WTC11 (cell line): ENCODE measurements around the gene TRIM62. TPM values are rescaled to one million over a fixed set of nuclear protein-coding genes. Genes with fewer than 3 reads are reported as not detected.

Experiments used
- ATAC-seq: fragments of 200-7000 bp; cut with Tn5 transposase; 2 replicates; pipeline ENCODE4 v1.10.0; 2021; ENCODE audit warnings: mild to moderate bottlenecking, moderate library complexity
- CTCF ChIA-PET: fragments of 300-600 bp; sonication (Branson Sonifier 250); formaldehyde crosslinking; loops from one replicate; lab custom pipeline; 2021; ENCODE audit warnings: antibody characterized with exemption; lab: Charles Lee
- POLR2A ChIA-PET: fragments of 350-600 bp; sonication (Branson Sonifier 250); formaldehyde crosslinking; loops from one replicate; lab custom pipeline; 2021; ENCODE audit warnings: antibody characterized with exemption; lab: Charles Lee
- DNase-seq: peaks from one replicate; pipeline ENCODE4 v3.0.0; 2021; ENCODE audit warnings: low spot score
- H3K27ac Mint-ChIP-seq: 2 replicates; pipeline ENCODE4 v1.8.0; 2021; ENCODE audit warnings: mixed read lengths
- H3K27me3 Mint-ChIP-seq: 2 replicates; pipeline ENCODE4 v1.8.0; 2021; ENCODE audit warnings: low read depth, mild to moderate bottlenecking, moderate library complexity, mixed read lengths
- H3K36me3 Mint-ChIP-seq: 2 replicates; pipeline ENCODE4 v1.8.0; 2021; ENCODE audit warnings: mixed read lengths
- H3K4me1 Mint-ChIP-seq: 2 replicates; pipeline ENCODE4 v1.8.0; 2022; ENCODE audit warnings: mixed read lengths
- H3K4me3 Mint-ChIP-seq: 2 replicates; pipeline ENCODE4 v1.8.0; 2021; ENCODE audit warnings: mild to moderate bottlenecking, moderate library complexity, mixed read lengths
- H3K9me3 Mint-ChIP-seq: 2 replicates; pipeline ENCODE4 v1.8.0; 2021; ENCODE audit warnings: mixed read lengths
- ATF3 ChIP-seq: sonication (generic); formaldehyde crosslinking; conservative IDR thresholded peaks from 2 replicates; pipeline ENCODE4 v1.8.1; 2022; ENCODE audit warnings: mild to moderate bottlenecking, missing genetic modification reagents
- ATF6 ChIP-seq: sonication (generic); formaldehyde crosslinking; IDR thresholded peaks from 2 replicates; pipeline ENCODE4 v1.8.1; 2023; ENCODE audit warnings: mild to moderate bottlenecking, missing genetic modification reagents
- CBFB ChIP-seq: sonication (generic); formaldehyde crosslinking; IDR thresholded peaks from 2 replicates; pipeline ENCODE4 v1.8.1; 2022; ENCODE audit warnings: mild to moderate bottlenecking, low read depth, missing genetic modification reagents
- CREM ChIP-seq: sonication (generic); formaldehyde crosslinking; IDR thresholded peaks from 2 replicates; pipeline ENCODE4 v1.8.1; 2022; ENCODE audit warnings: mild to moderate bottlenecking, missing genetic modification reagents, moderate library complexity
- EMX1 ChIP-seq: fragments of 250-450 bp; sonication (Bioruptor Pico); IDR thresholded peaks from 2 replicates; pipeline ENCODE4 v1.8.0; 2021; ENCODE audit warnings: mild to moderate bottlenecking
- ESRRA ChIP-seq: sonication (generic); formaldehyde crosslinking; IDR thresholded peaks from 2 replicates; pipeline ENCODE4 v1.8.1; 2022; ENCODE audit warnings: mild to moderate bottlenecking, missing genetic modification reagents, borderline replicate concordance
- FOXK1 ChIP-seq: sonication (generic); formaldehyde crosslinking; IDR thresholded peaks from 2 replicates; pipeline ENCODE4 v1.8.0; 2022; ENCODE audit warnings: mild to moderate bottlenecking, moderate library complexity, missing genetic modification reagents
- JAZF1 ChIP-seq: fragments of 250-450 bp; sonication (Bioruptor Pico); IDR thresholded peaks from 2 replicates; pipeline ENCODE4 v1.9.0; 2021; ENCODE audit warnings: moderate library complexity, mild to moderate bottlenecking, inconsistent platforms
- MAX ChIP-seq: sonication (generic); formaldehyde crosslinking; IDR thresholded peaks from 2 replicates; pipeline ENCODE4 v1.8.0; 2022; ENCODE audit warnings: mild to moderate bottlenecking, missing genetic modification reagents
- MXD4 ChIP-seq: fragments of 250-450 bp; sonication (Bioruptor Pico); IDR thresholded peaks from 2 replicates; pipeline ENCODE4 v1.8.0; 2021; ENCODE audit warnings: mild to moderate bottlenecking, moderate library complexity, borderline replicate concordance
- NFE2L1 ChIP-seq: sonication (generic); formaldehyde crosslinking; IDR thresholded peaks from 2 replicates; pipeline ENCODE4 v1.8.1; 2023; ENCODE audit warnings: missing genetic modification reagents
- RELA ChIP-seq: sonication (generic); formaldehyde crosslinking; IDR thresholded peaks from 2 replicates; pipeline ENCODE4 v1.8.1; 2022; ENCODE audit warnings: missing genetic modification reagents, mild to moderate bottlenecking, borderline replicate concordance
- SMAD3 ChIP-seq: sonication (generic); formaldehyde crosslinking; IDR thresholded peaks from 2 replicates; pipeline ENCODE4 v1.8.0; 2022; ENCODE audit warnings: missing genetic modification reagents, mild to moderate bottlenecking, borderline replicate concordance
- SMAD4 ChIP-seq: sonication (generic); formaldehyde crosslinking; IDR thresholded peaks from 2 replicates; pipeline ENCODE4 v1.8.0; 2022; ENCODE audit warnings: mild to moderate bottlenecking, missing genetic modification reagents
- SOX15 ChIP-seq: fragments of 250-450 bp; sonication (Bioruptor Pico); IDR thresholded peaks from 2 replicates; pipeline ENCODE4 v1.9.0; 2021; ENCODE audit warnings: mild to moderate bottlenecking
- SP1 ChIP-seq: sonication (generic); formaldehyde crosslinking; conservative IDR thresholded peaks from 2 replicates; pipeline ENCODE4 v1.8.1; 2022; ENCODE audit warnings: missing genetic modification reagents
- STAT6 ChIP-seq: sonication (generic); formaldehyde crosslinking; conservative IDR thresholded peaks from 2 replicates; pipeline ENCODE4 v1.8.1; 2023; ENCODE audit warnings: mild to moderate bottlenecking, low read depth, missing genetic modification reagents, moderate library complexity
- total RNA-seq: library from RNA; stranded (reverse); gene quantifications from 3 replicates; pipeline ENCODE4 v1.2.3, GENCODE V29; 2021
- TF ChIP-seq, protein P1 (sequence below): sonication (generic); formaldehyde crosslinking; IDR thresholded peaks from 2 replicates; pipeline ENCODE4 v1.8.1; 2022; ENCODE audit warnings: mild to moderate bottlenecking, moderate library complexity, missing genetic modification reagents
- TF ChIP-seq, protein P2 (sequence below): sonication (generic); formaldehyde crosslinking; IDR thresholded peaks from 2 replicates; pipeline ENCODE4 v1.8.1; 2022; ENCODE audit warnings: missing genetic modification reagents, borderline replicate concordance

TRIM62 gene
- total RNA-seq, 1 experiment from 2014 or later, result 13.6 TPM

- TF ChIP-seq SMAD4 (CRISPR knock-in tag) (no peak), RELA (CRISPR knock-in tag) (no peak), STAT6 (no peak), ESRRA (CRISPR knock-in tag) (no peak), FOXK1 (CRISPR knock-in tag) (no peak)
Observed at GRCh38 chr1:33169290-33170055, 12.4 kb downstream of the TRIM62 start (continued).

- Mint-ChIP-seq H3K4me3 (no peak overlapping the region), H3K27ac (peak overlapping the region; percentile 27; the same call in 1 of the 2 replicates), H3K4me1 (peaks cover 53% of the 10 kb centered on the region), H3K9me3 (peaks cover 3% of the 10 kb centered on the region; the same call in 1 of the 2 replicates), H3K36me3 (peaks cover 16% of the 10 kb centered on the region), H3K27me3 (no peaks in the 10 kb centered on the region; the same call in 1 of the 2 replicates)
- CTCF ChIA-PET, result interaction anchor here (1.0 to 2.2 kb wide), 7 partner anchors 13 to 42 kb away, joined by 3 to 17 read pairs (median 6); partner anchors contain the start of gene TRIM62
- DNase-seq (no peak), ATAC-seq (peak; percentile 10; the same call in 1 of the 2 replicates)
- TF ChIP-seq, protein P1, sequence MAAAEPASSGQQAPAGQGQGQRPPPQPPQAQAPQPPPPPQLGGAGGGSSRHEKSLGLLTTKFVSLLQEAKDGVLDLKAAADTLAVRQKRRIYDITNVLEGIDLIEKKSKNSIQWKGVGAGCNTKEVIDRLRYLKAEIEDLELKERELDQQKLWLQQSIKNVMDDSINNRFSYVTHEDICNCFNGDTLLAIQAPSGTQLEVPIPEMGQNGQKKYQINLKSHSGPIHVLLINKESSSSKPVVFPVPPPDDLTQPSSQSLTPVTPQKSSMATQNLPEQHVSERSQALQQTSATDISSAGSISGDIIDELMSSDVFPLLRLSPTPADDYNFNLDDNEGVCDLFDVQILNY, result no peak
- no peak for TF ChIP-seq SMAD3 (CRISPR knock-in tag)
- POLR2A ChIA-PET, result no interaction called here
Observed at GRCh38 chr1:33168556-33169289, 13.1 kb downstream of the TRIM62 start.

- ChIA-PET POLR2A (interaction anchor here (0.6 kb wide), 1 partner anchor 40 kb away, joined by 5 read pairs; no protein-coding TSS in a partner anchor), CTCF (interaction anchor here (0.6 to 2.2 kb wide), 8 partner anchors 13 to 333 kb away, joined by 3 to 17 read pairs (median 6); partner anchors contain the start of gene TRIM62)
- Mint-ChIP-seq H3K27ac (no peak overlapping the region), H3K4me3 (no peak overlapping the region), H3K9me3 (peaks cover 3% of the 10 kb centered on the region; the same call in 1 of the 2 replicates), H3K4me1 (peaks cover 56% of the 10 kb centered on the region), H3K27me3 (no peaks in the 10 kb centered on the region; the same call in 1 of the 2 replicates), H3K36me3 (peaks cover 16% of the 10 kb centered on the region)
- TF ChIP-seq CBFB (CRISPR knock-in tag) (no peak), CREM (CRISPR knock-in tag) (no peak), RELA (CRISPR knock-in tag) (no peak), SP1 (CRISPR knock-in tag) (no peak), JAZF1 (CRISPR knock-in tag) (no peak), ATF3 (CRISPR knock-in tag) (no peak), SMAD3 (CRISPR knock-in tag) (no peak), ATF6 (CRISPR knock-in tag) (no peak), NFE2L1 (CRISPR knock-in tag) (no peak), SOX15 (CRISPR knock-in tag) (no peak), EMX1 (CRISPR knock-in tag) (no peak), MXD4 (CRISPR knock-in tag) (no peak), MAX (CRISPR knock-in tag) (no peak)
- TF ChIP-seq, protein P1, result no peak
- TF ChIP-seq, protein P2, sequence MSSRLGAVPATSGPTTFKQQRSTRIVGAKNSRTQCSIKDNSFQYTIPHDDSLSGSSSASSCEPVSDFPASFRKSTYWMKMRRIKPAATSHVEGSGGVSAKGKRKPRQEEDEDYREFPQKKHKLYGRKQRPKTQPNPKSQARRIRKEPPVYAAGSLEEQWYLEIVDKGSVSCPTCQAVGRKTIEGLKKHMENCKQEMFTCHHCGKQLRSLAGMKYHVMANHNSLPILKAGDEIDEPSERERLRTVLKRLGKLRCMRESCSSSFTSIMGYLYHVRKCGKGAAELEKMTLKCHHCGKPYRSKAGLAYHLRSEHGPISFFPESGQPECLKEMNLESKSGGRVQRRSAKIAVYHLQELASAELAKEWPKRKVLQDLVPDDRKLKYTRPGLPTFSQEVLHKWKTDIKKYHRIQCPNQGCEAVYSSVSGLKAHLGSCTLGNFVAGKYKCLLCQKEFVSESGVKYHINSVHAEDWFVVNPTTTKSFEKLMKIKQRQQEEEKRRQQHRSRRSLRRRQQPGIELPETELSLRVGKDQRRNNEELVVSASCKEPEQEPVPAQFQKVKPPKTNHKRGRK (CRISPR knock-in tag), result no peak
- DNase-seq, result no peak
- ATAC-seq, result no peak
Observed at GRCh38 chr1:33167650-33168447, 14.0 kb downstream of the TRIM62 start.
